ENCODE measurements around the gene FANK1. TPM values are rescaled to one million over a fixed set of nuclear protein-coding genes. Genes with fewer than 3 reads are reported as not detected.

The FANK1 gene
- total RNA-seq, 2 experiments from 2014 or later = not detected

- Histone ChIP-seq H4K20me1 (ENCODE audit: insufficient read depth, low read length) (no peaks in the 10 kb centered on the region), H3K9me3 (ENCODE audit: low read length) (no peaks in the 10 kb centered on the region), H3K36me3 (ENCODE audit: insufficient read depth, low read length) (no peaks in the 10 kb centered on the region), H3K4me3 (ENCODE audit: low read depth, low read length, poor library complexity, severe bottlenecking) (no peak overlapping the region), H3K27ac (ENCODE audit: low read depth, low read length, poor library complexity, severe bottlenecking) (no peak overlapping the region), H3K4me1 (ENCODE audit: insufficient read depth, low read length, poor library complexity, severe bottlenecking) (no peaks in the 10 kb centered on the region), H2AFZ (ENCODE audit: low read length) (no peak overlapping the region), H3K79me2 (ENCODE audit: insufficient read depth, low read depth, low read length) (no peaks in the 10 kb centered on the region), H3K9me2 (ENCODE audit: insufficient read depth, low read length) (no peaks in the 10 kb centered on the region), H3K4me2 (ENCODE audit: low read length) (no peak overlapping the region)
- ChIA-PET POLR2A (interaction anchor here (0.6 kb wide), 1 partner anchor 714 kb away, joined by 3 read pairs; no protein-coding TSS in a partner anchor), CTCF (ENCODE audit: unreplicated experiment) (no interaction called here)
- TF ChIP-seq CTCF (conservative IDR thresholded peaks at IDR 0.05; ENCODE audit: low read length) (no peak), EZH2phosphoT487 (IDR thresholded peaks at IDR 0.05; ENCODE audit: borderline replicate concordance, low read depth, low read length) (no peak)
- BruUV-seq (replicated peaks) = no TSS peak
- intact Hi-C loops (cut with micrococcal nuclease; ENCODE audit: unreplicated experiment) = no loop called here
- no peak for DNase-seq (ENCODE audit: low spot score)
Measured at GRCh38 chr10:125994601-125995000, 98.2 kb downstream of the FANK1 start.

- H3K9me2 ChIP-seq (ENCODE audit: insufficient read depth, low read length) = no peaks in the 10 kb centered on the region
- intact Hi-C loops (cut with micrococcal nuclease; ENCODE audit: unreplicated experiment) = no loop called here
- H3K36me3 ChIP-seq (ENCODE audit: insufficient read depth, low read length) = no peaks in the 10 kb centered on the region
- H3K4me1 ChIP-seq (ENCODE audit: insufficient read depth, low read length, poor library complexity, severe bottlenecking) = no peaks in the 10 kb centered on the region
- ChIA-PET CTCF (ENCODE audit: unreplicated experiment) (no interaction called here), POLR2A (no interaction called here)
- no peak overlapping the region for H3K27ac ChIP-seq (ENCODE audit: low read depth, low read length, poor library complexity, severe bottlenecking)
- H2AFZ ChIP-seq (ENCODE audit: low read length) = no peak overlapping the region
- no peak for DNase-seq (ENCODE audit: low spot score)
- H3K4me2 ChIP-seq (ENCODE audit: low read length) = no peak overlapping the region
- no peaks in the 10 kb centered on the region for H4K20me1 ChIP-seq (ENCODE audit: insufficient read depth, low read length)
- BruUV-seq (replicated peaks) = no TSS peak
- no peaks in the 10 kb centered on the region for H3K9me3 ChIP-seq (ENCODE audit: low read length)
- H3K4me3 ChIP-seq (ENCODE audit: low read depth, low read length, poor library complexity, severe bottlenecking) = no peak overlapping the region
- no peak for TF ChIP-seq CTCF (conservative IDR thresholded peaks at IDR 0.05; ENCODE audit: low read length)
- H3K79me2 ChIP-seq (ENCODE audit: insufficient read depth, low read depth, low read length) = no peaks in the 10 kb centered on the region
Measured at GRCh38 chr10:125995726-125996304, 99.5 kb downstream of the FANK1 start.

GRCh38 chr10:125997586-125997985 lies 101.2 kb downstream of the FANK1 start:
- Histone ChIP-seq H2AFZ (ENCODE audit: low read length) (no peak overlapping the region), H3K4me3 (ENCODE audit: low read depth, low read length, poor library complexity, severe bottlenecking) (no peak overlapping the region), H3K4me2 (ENCODE audit: low read length) (no peak overlapping the region), H3K9me3 (ENCODE audit: low read length) (no peaks in the 10 kb centered on the region), H3K9me2 (ENCODE audit: insufficient read depth, low read length) (no peaks in the 10 kb centered on the region), H3K36me3 (ENCODE audit: insufficient read depth, low read length) (no peaks in the 10 kb centered on the region), H3K4me1 (ENCODE audit: insufficient read depth, low read length, poor library complexity, severe bottlenecking) (no peaks in the 10 kb centered on the region), H4K20me1 (ENCODE audit: insufficient read depth, low read length) (no peaks in the 10 kb centered on the region), H3K27ac (ENCODE audit: low read depth, low read length, poor library complexity, severe bottlenecking) (no peak overlapping the region), H3K79me2 (ENCODE audit: insufficient read depth, low read depth, low read length) (no peaks in the 10 kb centered on the region)
- intact Hi-C loops (cut with micrococcal nuclease; ENCODE audit: unreplicated experiment) = no loop called here
- TF ChIP-seq CTCF (conservative IDR thresholded peaks at IDR 0.05; ENCODE audit: low read length) = no peak
- no peak for TF ChIP-seq EZH2phosphoT487 (IDR thresholded peaks at IDR 0.05; ENCODE audit: borderline replicate concordance, low read depth, low read length)
- no peak for DNase-seq (ENCODE audit: low spot score)
- POLR2A ChIA-PET = no interaction called here
- CTCF ChIA-PET (ENCODE audit: unreplicated experiment) = no interaction called here
- no TSS peak for BruUV-seq (replicated peaks)
